Measurements from ENCODE around the gene CBX7.
A peak's percentile ranks its signal among the peaks of the same experiment; 100 is the strongest.

The CBX7 gene

GRCh38 chr22:39128508-39128907 lies 24.0 kb downstream of the CBX7 start:
- no peak for DNase-seq (ENCODE audit: extremely low read depth in 1 of 2, low read depth in 1 of 2)

GRCh38 chr22:39125622-39126021 lies 26.9 kb downstream of the CBX7 start:
- DNase-seq (ENCODE audit: extremely low read depth in 1 of 2, low read depth in 1 of 2) = no peak

- no peak for DNase-seq (ENCODE audit: extremely low read depth in 1 of 2, low read depth in 1 of 2)
Observed at GRCh38 chr22:39123751-39124581, 28.5 kb downstream of the CBX7 start.

- no peak for DNase-seq (ENCODE audit: extremely low read depth in 1 of 2, low read depth in 1 of 2)
Observed at GRCh38 chr22:39122772-39123470, 29.6 kb downstream of the CBX7 start.

GRCh38 chr22:39120983-39121382 lies 31.5 kb downstream of the CBX7 start:
- DNase-seq (ENCODE audit: extremely low read depth in 1 of 2, low read depth in 1 of 2) = no peak

- peak; percentile 61 to 79 for DNase-seq (ENCODE audit: extremely low read depth in 1 of 2, low read depth in 1 of 2)
Observed at GRCh38 chr22:39117585-39118191, 34.8 kb downstream of the CBX7 start.

- no peak for DNase-seq (ENCODE audit: extremely low read depth in 1 of 2, low read depth in 1 of 2)
Observed at GRCh38 chr22:39115977-39116621, 36.4 kb downstream of the CBX7 start.

GRCh38 chr22:39115570-39115969 lies 36.9 kb downstream of the CBX7 start:
- no peak for DNase-seq (ENCODE audit: extremely low read depth in 1 of 2, low read depth in 1 of 2)

GRCh38 chr22:39114112-39114511 lies 38.4 kb downstream of the CBX7 start:
- DNase-seq (ENCODE audit: extremely low read depth in 1 of 2, low read depth in 1 of 2) = no peak

GRCh38 chr22:39110631-39111561 lies 41.6 kb downstream of the CBX7 start:
- DNase-seq (ENCODE audit: extremely low read depth in 1 of 2, low read depth in 1 of 2) = no peak

GRCh38 chr22:39109361-39109760 lies 43.1 kb downstream of the CBX7 start:
- DNase-seq (ENCODE audit: extremely low read depth in 1 of 2, low read depth in 1 of 2) = no peak

GRCh38 chr22:39108487-39108886 lies 44.0 kb downstream of the CBX7 start:
- DNase-seq (ENCODE audit: extremely low read depth in 1 of 2, low read depth in 1 of 2) = no peak

GRCh38 chr22:39106326-39106725 lies 46.2 kb downstream of the CBX7 start:
- no peak for DNase-seq (ENCODE audit: extremely low read depth in 1 of 2, low read depth in 1 of 2)

- no peak for DNase-seq (ENCODE audit: extremely low read depth in 1 of 2, low read depth in 1 of 2)
Observed at GRCh38 chr22:39103431-39103830, 49.0 kb downstream of the CBX7 start.

- DNase-seq (ENCODE audit: extremely low read depth in 1 of 2, low read depth in 1 of 2) = no peak
Observed at GRCh38 chr22:39101226-39101625, 51.3 kb downstream of the CBX7 start.

- DNase-seq (ENCODE audit: extremely low read depth in 1 of 2, low read depth in 1 of 2) = no peak
Observed at GRCh38 chr22:39098576-39098975, 53.9 kb downstream of the CBX7 start.

- DNase-seq (ENCODE audit: extremely low read depth in 1 of 2, low read depth in 1 of 2) = no peak
Observed at GRCh38 chr22:39098026-39098425, 54.5 kb downstream of the CBX7 start.

- no peak for DNase-seq (ENCODE audit: extremely low read depth in 1 of 2, low read depth in 1 of 2)
Observed at GRCh38 chr22:39097098-39098020, 55.1 kb downstream of the CBX7 start, which contains the start of gene APOBEC3H. APOBEC3H (plus strand) TSS chr22:39097244; CDS start chr22:39100279, 3,035 bp downstream.

GRCh38 chr22:39095971-39096370 lies 56.5 kb downstream of the CBX7 start:
- no peak for DNase-seq (ENCODE audit: extremely low read depth in 1 of 2, low read depth in 1 of 2)
